CD4-positive, alpha-beta memory T cell (primary cell): ENCODE measurements around the gene RNF114. TPM values are rescaled to one million over a fixed set of nuclear protein-coding genes. Genes with fewer than 3 reads are reported as not detected.
A peak's percentile ranks its signal among the peaks of the same experiment; 100 is the strongest.

ENCODE experiments used
- CTCF ChIA-PET: fragments of 350-600 bp; sonication (Branson Sonifier 250); formaldehyde crosslinking; loops from one replicate; lab custom pipeline; 2021; ENCODE audit warnings: inconsistent platforms; ENCODE audit not compliant: partially characterized antibody; lab: Charles Lee
- POLR2A ChIA-PET: fragments of 350-600 bp; sonication (Branson Sonifier 250); formaldehyde crosslinking; loops from one replicate; lab custom pipeline; 2021; ENCODE audit not compliant: partially characterized antibody; lab: Charles Lee
- DNase-seq, 5 donors: peaks; one replicate each; pipeline versions ENCODE4 v3.0.0 to v3.0.0-alpha.2; 2020 to 2022; ENCODE audit warnings: mixed read lengths in 1 of 5
- H3K27ac ChIP-seq: one replicate; pipeline ENCODE4 v1.7.0; 2013; ENCODE audit warnings: low read depth, low read length
- H3K27me3 ChIP-seq: 2 replicates; pipeline ENCODE4 v1.7.0; 2013; ENCODE audit warnings: mild to moderate bottlenecking, low read length, moderate library complexity; ENCODE audit not compliant: insufficient read depth
- H3K36me3 ChIP-seq: 2 replicates; pipeline ENCODE4 v1.7.0; 2013; ENCODE audit warnings: mild to moderate bottlenecking, low read length, moderate library complexity; ENCODE audit not compliant: insufficient read depth
- H3K4me1 ChIP-seq: 2 replicates; pipeline ENCODE4 v1.7.0; 2013; ENCODE audit warnings: mild to moderate bottlenecking, low read length, moderate library complexity; ENCODE audit not compliant: insufficient read depth
- H3K4me3 ChIP-seq, 2 donors: one replicate each; pipeline ENCODE4 v1.7.0; 2013; ENCODE audit warnings: low read length in 2 of 2, mild to moderate bottlenecking in 1 of 2
- H3K9me3 ChIP-seq, 2 donors: one replicate each; pipeline ENCODE4 v1.7.0; 2013; ENCODE audit warnings: low read length in 2 of 2, control low read depth in 1 of 2; ENCODE audit not compliant: control insufficient read depth in 1 of 2
- H3K27ac Mint-ChIP-seq, 7 donors: one replicate each; pipeline ENCODE4 v1.8.0; 2020 to 2021; ENCODE audit warnings: mixed read lengths in 7 of 7, mild to moderate bottlenecking in 6 of 7, inconsistent platforms in 3 of 7, moderate library complexity in 3 of 7
- H3K27me3 Mint-ChIP-seq, 2 donors: one replicate each; pipeline ENCODE4 v1.8.0; 2020 to 2021; ENCODE audit warnings: mixed read lengths in 2 of 2
- H3K36me3 Mint-ChIP-seq, 2 donors: one replicate each; pipeline ENCODE4 v1.8.0; 2020 to 2021; ENCODE audit warnings: mixed read lengths in 2 of 2, inconsistent platforms in 1 of 2, mild to moderate bottlenecking in 1 of 2
- H3K4me1 Mint-ChIP-seq, 4 donors: one replicate each; pipeline ENCODE4 v1.8.0; 2020 to 2021; ENCODE audit warnings: mixed read lengths in 4 of 4, mild to moderate bottlenecking in 1 of 4
- H3K4me3 Mint-ChIP-seq, 8 donors: one replicate each; pipeline ENCODE4 v1.8.0; 2020 to 2021; ENCODE audit warnings: mixed read lengths in 8 of 8, mild to moderate bottlenecking in 7 of 8, moderate library complexity in 6 of 8, inconsistent platforms in 3 of 8
- H3K9me3 Mint-ChIP-seq, 8 donors: one replicate each; pipeline ENCODE4 v1.8.0; 2020 to 2021; ENCODE audit warnings: mixed read lengths in 8 of 8, mild to moderate bottlenecking in 5 of 8, inconsistent platforms in 3 of 8, moderate library complexity in 1 of 8
- intact Hi-C: fragments of 100-400 bp; cut with micrococcal nuclease; formaldehyde crosslinking; loops from one replicate; pipeline ENCODE4 v1.15.1; 2023
- polyA plus RNA-seq, 2 donors: library from polyadenylated mRNA; unstranded; fragments of 300-500 nt; fragmentation: Illumina TruSeq; gene quantifications; one replicate each; pipeline ENCODE4 v1.2.3, GENCODE V29; 2021
- total RNA-seq, 2 experiments: library from RNA; stranded (reverse); gene quantifications; one replicate each; pipeline ENCODE4 v1.2.3, GENCODE V29; 2021

RNF114 gene
- total and polyA plus RNA-seq, 4 experiments from 2014 or later: 96.3 to 177 (median 104) TPM

GRCh38 chr20:49905415-49906091, 30.6 kb upstream of the RNF114 start:
- H3K4me1 Mint-ChIP-seq: peaks cover 0 to 6% (median 1%) of the 10 kb centered on the region in 4 donors
- H3K27ac ChIP-seq: no peak overlapping the region
- POLR2A ChIA-PET: no interaction called here
- no peaks in the 10 kb centered on the region for H3K9me3 Mint-ChIP-seq
- intact Hi-C loops: no loop called here
- H3K27me3 ChIP-seq: no peaks in the 10 kb centered on the region
- peak overlapping the region in 5 of 7 donors; percentile 3 to 87 (median 39) for H3K27ac Mint-ChIP-seq
- no peaks in the 10 kb centered on the region for H3K4me1 ChIP-seq
- peaks cover 38 to 61% of the 10 kb centered on the region in 2 donors for H3K36me3 Mint-ChIP-seq
- no peak overlapping the region for H3K4me3 ChIP-seq
- peaks cover 38% of the 10 kb centered on the region for H3K36me3 ChIP-seq
- CTCF ChIA-PET: no interaction called here
- H3K4me3 Mint-ChIP-seq: no peak overlapping the region
- no peaks in the 10 kb centered on the region for H3K27me3 Mint-ChIP-seq
- DNase-seq: no peak
- H3K9me3 ChIP-seq: no peaks in the 10 kb centered on the region

GRCh38 chr20:49906101-49906604, 30.0 kb upstream of the RNF114 start:
- H3K4me3 ChIP-seq: no peak overlapping the region
- peaks cover 0 to 11% (median 2%) of the 10 kb centered on the region in 4 donors for H3K4me1 Mint-ChIP-seq
- H3K27me3 ChIP-seq: no peaks in the 10 kb centered on the region
- H3K36me3 Mint-ChIP-seq: peaks cover 38 to 59% of the 10 kb centered on the region in 2 donors
- H3K27ac Mint-ChIP-seq: no peak overlapping the region
- H3K27me3 Mint-ChIP-seq: no peaks in the 10 kb centered on the region
- ChIA-PET POLR2A (no interaction called here), CTCF (no interaction called here)
- no peak overlapping the region for H3K4me3 Mint-ChIP-seq
- H3K4me1 ChIP-seq: no peaks in the 10 kb centered on the region
- no peaks in the 10 kb centered on the region for H3K9me3 ChIP-seq
- no peak for DNase-seq
- peaks cover 38% of the 10 kb centered on the region for H3K36me3 ChIP-seq
- intact Hi-C loops: no loop called here
- H3K9me3 Mint-ChIP-seq: no peaks in the 10 kb centered on the region
- H3K27ac ChIP-seq: no peak overlapping the region

- CTCF ChIA-PET: interaction anchor here (1.4 kb wide), 1 partner anchor 20 kb away, joined by 3 read pairs; no protein-coding TSS in a partner anchor
- no peak overlapping the region for H3K27ac ChIP-seq
- intact Hi-C loops: no loop called here
- Mint-ChIP-seq H3K36me3 (peaks cover 38 to 59% of the 10 kb centered on the region in 2 donors), H3K27me3 (no peaks in the 10 kb centered on the region), H3K4me3 (no peak overlapping the region), H3K27ac (no peak overlapping the region), H3K4me1 (peaks cover 0 to 12% (median 2%) of the 10 kb centered on the region in 4 donors), H3K9me3 (no peaks in the 10 kb centered on the region)
- H3K9me3 ChIP-seq: no peaks in the 10 kb centered on the region
- POLR2A ChIA-PET: interaction anchor here (1.2 kb wide), 1 partner anchor 9 kb away, joined by 3 read pairs; no protein-coding TSS in a partner anchor
- no peaks in the 10 kb centered on the region for H3K27me3 ChIP-seq
- DNase-seq: no peak
- no peak overlapping the region for H3K4me3 ChIP-seq
- H3K4me1 ChIP-seq: no peaks in the 10 kb centered on the region
- H3K36me3 ChIP-seq: peaks cover 38% of the 10 kb centered on the region
These were observed 29.5 kb upstream of the RNF114 start for GRCh38 chr20:49906615-49907154.

GRCh38 chr20:49907405-49908257, 28.6 kb upstream of the RNF114 start:
- no peaks in the 10 kb centered on the region for H3K9me3 Mint-ChIP-seq
- CTCF ChIA-PET: interaction anchor here (1.4 kb wide), 1 partner anchor 21 kb away, joined by 3 read pairs; no protein-coding TSS in a partner anchor

GRCh38 chr20:49908258-49908565, 28.0 kb upstream of the RNF114 start:
- no peak for DNase-seq
- Mint-ChIP-seq H3K27ac (no peak overlapping the region), H3K36me3 (peaks cover 32 to 56% of the 10 kb centered on the region in 2 donors), H3K27me3 (no peaks in the 10 kb centered on the region), H3K4me1 (peaks cover 5 to 19% (median 8%) of the 10 kb centered on the region in 4 donors), H3K9me3 (no peaks in the 10 kb centered on the region), H3K4me3 (peak overlapping the region in 1 of 8 donors; percentile 15)
- Histone ChIP-seq H3K27me3 (no peaks in the 10 kb centered on the region), H3K4me3 (no peak overlapping the region), H3K36me3 (peaks cover 38% of the 10 kb centered on the region), H3K27ac (no peak overlapping the region), H3K4me1 (no peaks in the 10 kb centered on the region), H3K9me3 (no peaks in the 10 kb centered on the region)
- POLR2A ChIA-PET: no interaction called here
- intact Hi-C loops: no loop called here
- CTCF ChIA-PET: no interaction called here

More at GRCh38 chr20:49907405-49908257, 28.6 kb upstream of the RNF114 start:
- Histone ChIP-seq H3K36me3 (peaks cover 38% of the 10 kb centered on the region), H3K9me3 (no peaks in the 10 kb centered on the region), H3K27ac (no peak overlapping the region), H3K27me3 (no peaks in the 10 kb centered on the region), H3K4me3 (no peak overlapping the region), H3K4me1 (no peaks in the 10 kb centered on the region)
- no peaks in the 10 kb centered on the region for H3K27me3 Mint-ChIP-seq
- no peak for DNase-seq
- peaks cover 34 to 59% of the 10 kb centered on the region in 2 donors for H3K36me3 Mint-ChIP-seq
- H3K4me1 Mint-ChIP-seq: peaks cover 4 to 16% (median 5%) of the 10 kb centered on the region in 4 donors
- no peak overlapping the region for H3K4me3 Mint-ChIP-seq
- intact Hi-C loops: no loop called here
- POLR2A ChIA-PET: interaction anchor here (1.2 kb wide), 1 partner anchor 9 kb away, joined by 3 read pairs; no protein-coding TSS in a partner anchor
- peak overlapping the region in 2 of 7 donors; percentile 25 to 59 for H3K27ac Mint-ChIP-seq

GRCh38 chr20:49909499-49910339, 26.5 kb upstream of the RNF114 start:
- no peak overlapping the region for H3K4me3 Mint-ChIP-seq
- H3K4me1 ChIP-seq: peaks cover 13% of the 10 kb centered on the region
- ChIA-PET POLR2A (interaction anchor here (0.5 kb wide), 1 partner anchor 801 kb away, joined by 3 read pairs; no protein-coding TSS in a partner anchor), CTCF (no interaction called here)
- peaks cover 11 to 34% (median 21%) of the 10 kb centered on the region in 4 donors for H3K4me1 Mint-ChIP-seq
- no peaks in the 10 kb centered on the region for H3K27me3 ChIP-seq
- H3K27ac Mint-ChIP-seq: peak overlapping the region in 4 of 7 donors; percentile 19 to 58 (median 44)
- DNase-seq: no peak
- no peaks in the 10 kb centered on the region for H3K9me3 Mint-ChIP-seq
- no peak overlapping the region for H3K27ac ChIP-seq
- no peaks in the 10 kb centered on the region for H3K27me3 Mint-ChIP-seq
- no peaks in the 10 kb centered on the region for H3K9me3 ChIP-seq
- H3K36me3 ChIP-seq: peaks cover 38% of the 10 kb centered on the region
- H3K36me3 Mint-ChIP-seq: peaks cover 23 to 45% of the 10 kb centered on the region in 2 donors
- intact Hi-C loops: loop anchor here (10.0 kb wide), 1 partner anchor 195 kb away; the partner anchor contains the start of gene B4GALT5
- no peak overlapping the region for H3K4me3 ChIP-seq
